HG03575 (cell line): Measurements from ENCODE around the gene CUX1.

ENCODE experiments used
- ATAC-seq: cut with Tn5 transposase; IDR thresholded peaks from one replicate; pipeline ENCODE4 v1.9.1; 2021; ENCODE audit not compliant: unreplicated experiment, insufficient number of reproducible peaks, low FRiP score; ENCODE audit errors: extremely low read depth

CUX1 gene

GRCh38 chr7:102093599-102094315, 276.3 kb downstream of the CUX1 start:
- ATAC-seq, result no peak

- no peak for ATAC-seq
Measured at GRCh38 chr7:102094316-102094650, 276.9 kb downstream of the CUX1 start.

GRCh38 chr7:102095321-102096011, 278.0 kb downstream of the CUX1 start:
- ATAC-seq, result no peak

GRCh38 chr7:102096012-102096332, 278.5 kb downstream of the CUX1 start:
- no peak for ATAC-seq

GRCh38 chr7:102096706-102097427, 279.4 kb downstream of the CUX1 start:
- no peak for ATAC-seq

- ATAC-seq, result no peak
Measured at GRCh38 chr7:102097601-102098161, 280.3 kb downstream of the CUX1 start.

GRCh38 chr7:102098986-102099385, 281.6 kb downstream of the CUX1 start:
- ATAC-seq, result no peak

- ATAC-seq, result no peak
Measured at GRCh38 chr7:102099474-102099873, 282.0 kb downstream of the CUX1 start.

GRCh38 chr7:102101111-102101551, 283.7 kb downstream of the CUX1 start:
- no peak for ATAC-seq

- no peak for ATAC-seq
Measured at GRCh38 chr7:102101926-102102325, 284.5 kb downstream of the CUX1 start.

- no peak for ATAC-seq
Measured at GRCh38 chr7:102103027-102103372, 285.6 kb downstream of the CUX1 start.

GRCh38 chr7:102104245-102104644, 286.8 kb downstream of the CUX1 start:
- ATAC-seq, result no peak

- no peak for ATAC-seq
Measured at GRCh38 chr7:102106625-102107024, 289.2 kb downstream of the CUX1 start.

- no peak for ATAC-seq
Measured at GRCh38 chr7:102107474-102108104, 290.2 kb downstream of the CUX1 start.

GRCh38 chr7:102111061-102112041, 293.9 kb downstream of the CUX1 start:
- no peak for ATAC-seq

- no peak for ATAC-seq
Measured at GRCh38 chr7:102115181-102115580, 297.8 kb downstream of the CUX1 start.

- no peak for ATAC-seq
Measured at GRCh38 chr7:102115931-102116330, 298.5 kb downstream of the CUX1 start.

GRCh38 chr7:102117743-102118142, 300.3 kb downstream of the CUX1 start:
- no peak for ATAC-seq
